HCT116 (cell line): Measurements from ENCODE around the gene CA12. TPM values are rescaled to one million over a fixed set of nuclear protein-coding genes. Genes with fewer than 3 reads are reported as not detected.

Experiments
- ATAC-seq: fragments of 200-7000 bp; cut with Tn5 transposase; 2 replicates; pipeline ENCODE4 v1.9.1; 2020; ENCODE audit warnings: mild to moderate bottlenecking, moderate library complexity
- BruUV-seq: library from RNA; stranded (reverse); fragments of 400-500 nt; replicated peaks from 2 replicates; lab custom pipeline; 2021; lab: Mats Ljungman, UMichigan
- CTCF ChIA-PET: fragments of 300-600 bp; sonication (Branson Sonifier 250); formaldehyde crosslinking; loops from one replicate; lab custom pipeline; 2021; ENCODE audit warnings: antibody characterized with exemption; lab: Charles Lee
- POLR2A ChIA-PET: fragments of 300-600, 350-600 bp; sonication (Branson Sonifier 250); formaldehyde crosslinking; loops from one replicate; lab custom pipeline; 2021; ENCODE audit warnings: antibody characterized with exemption; lab: Charles Lee
- RAD21 ChIA-PET, 2 experiments: fragments of 300-600 bp; sonication (Branson Sonifier 250); formaldehyde crosslinking; loops; one replicate each; lab custom pipeline; 2023; ENCODE audit warnings: low total read pairs in 2 of 2; ENCODE audit not compliant: uncharacterized antibody in 2 of 2, unreplicated experiment in 2 of 2, low non-redundant PET in 1 of 2; lab: Charles Lee
- DNase-seq: peaks from one replicate; pipeline ENCODE4 v3.0.0-alpha.2; 2010; ENCODE audit warnings: low read depth, low spot score
- H2AFZ ChIP-seq: fragments of 200-600 bp; shearing (Covaris generic), sonication (generic); 2 replicates; pipeline ENCODE4 v1.6.1; 2017; ENCODE audit warnings: low read depth, mixed run types, mixed read lengths, antibody characterized with exemption, low read length; ENCODE audit not compliant: poor library complexity, severe bottlenecking
- H3K27ac ChIP-seq: 2 replicates; pipeline ENCODE4 v1.5.1; 2012; ENCODE audit warnings: low read depth, low read length
- H3K27me3 ChIP-seq: fragments of 200-600 bp; sonication (generic); 2 replicates; pipeline ENCODE4 v1.6.1; 2016; ENCODE audit warnings: mixed run types, low read length, mixed read lengths; ENCODE audit not compliant: insufficient read depth
- H3K36me3 ChIP-seq, 2 experiments: fragments of 200-500 bp in 1 of 2; fragments of 200-600 bp in 1 of 2; sonication (Bioruptor generic) in 1 of 2; sonication (generic) in 1 of 2; 2 replicates each; pipeline versions ENCODE4 v1.5.1 to v1.6.1; 2014 to 2016; ENCODE audit warnings: low read length in 2 of 2, inconsistent platforms in 1 of 2, mixed read lengths in 1 of 2, mixed run types in 1 of 2; ENCODE audit not compliant: insufficient read depth in 2 of 2, control insufficient read depth in 1 of 2
- H3K4me1 ChIP-seq, 2 experiments: fragments of 200-600 bp in 1 of 2; sonication (generic) in 1 of 2; 2 replicates each; pipeline versions ENCODE4 v1.5.1 to v1.6.1; 2012 to 2017; ENCODE audit warnings: low read length in 2 of 2, inconsistent platforms in 1 of 2, mild to moderate bottlenecking in 1 of 2, mixed read lengths in 1 of 2, mixed run types in 1 of 2, moderate library complexity in 1 of 2; ENCODE audit not compliant: insufficient read depth in 2 of 2, control insufficient read depth in 1 of 2
- H3K4me2 ChIP-seq: fragments of 200-600 bp; sonication (generic); 2 replicates; pipeline ENCODE4 v1.6.1; 2017; ENCODE audit warnings: mixed run types, low read length, mixed read lengths
- H3K4me3 ChIP-seq, 2 experiments: fragments of 200-600 bp in 1 of 2; sonication (generic) in 1 of 2; replicated peaks in 1 of 2; 2 replicates each; pipeline ENCODE4 v1.5.1; 2011 to 2016; ENCODE audit warnings: low read length in 2 of 2, control low read depth in 1 of 2, low read depth in 1 of 2, mild to moderate bottlenecking in 1 of 2, mixed read lengths in 1 of 2, mixed run types in 1 of 2
- H3K79me2 ChIP-seq: fragments of 200-600 bp; sonication (generic); 2 replicates; pipeline ENCODE4 v1.6.1; 2017; ENCODE audit warnings: mild to moderate bottlenecking, mixed run types, low read length, moderate library complexity, mixed read lengths; ENCODE audit not compliant: insufficient read depth
- H3K9ac ChIP-seq: fragments of 200-600 bp; sonication (generic); 2 replicates; pipeline ENCODE4 v1.6.1; 2016; ENCODE audit warnings: low read length, mixed read lengths
- H3K9me2 ChIP-seq: fragments of 200-600 bp; sonication (generic), shearing (Covaris generic); 2 replicates; pipeline ENCODE4 v1.6.1; 2017; ENCODE audit warnings: mixed run types, mild to moderate bottlenecking, moderate library complexity; ENCODE audit not compliant: insufficient read depth
- H3K9me3 ChIP-seq, 2 experiments: fragments of 200-500 bp in 1 of 2; fragments of 200-600 bp in 1 of 2; sonication (Bioruptor generic) in 1 of 2; sonication (generic) in 1 of 2; 2 replicates each; pipeline ENCODE4 v1.6.1; 2014 to 2017; ENCODE audit warnings: low read length in 2 of 2, mixed read lengths in 2 of 2, inconsistent platforms in 1 of 2, low read depth in 1 of 2, mild to moderate bottlenecking in 1 of 2, mixed run types in 1 of 2, moderate library complexity in 1 of 2; ENCODE audit not compliant: control insufficient read depth in 1 of 2, insufficient read depth in 1 of 2
- H4K20me1 ChIP-seq: fragments of 200-600 bp; sonication (generic), shearing (Covaris generic); 2 replicates; pipeline ENCODE4 v1.6.1; 2017; ENCODE audit warnings: mixed run types, mild to moderate bottlenecking, moderate library complexity; ENCODE audit not compliant: insufficient read depth
- ELF1 ChIP-seq: IDR thresholded peaks from 2 replicates; pipeline ENCODE4 v1.6.1; 2012; ENCODE audit warnings: low read depth, borderline replicate concordance
- EZH2 ChIP-seq: fragments of 200-600 bp; sonication (generic); IDR thresholded peaks from 2 replicates; pipeline ENCODE4 v1.6.1; 2017; ENCODE audit warnings: antibody characterized with exemption, mixed run types
- FOSL1 ChIP-seq: IDR thresholded peaks from 2 replicates; pipeline ENCODE4 v1.6.1; 2012; ENCODE audit warnings: low read depth
- JUND ChIP-seq: IDR thresholded peaks from 2 replicates; pipeline ENCODE4 v1.6.1; 2012
- POLR2AphosphoS5 ChIP-seq: IDR thresholded peaks from 2 replicates; pipeline ENCODE4 v1.6.1; 2011; ENCODE audit warnings: mild to moderate bottlenecking, low read depth, low read length, moderate library complexity
- RAD21 ChIP-seq: IDR thresholded peaks from 2 replicates; pipeline ENCODE4 v1.6.1; 2012; ENCODE audit warnings: low read depth, mild to moderate bottlenecking
- SIN3A ChIP-seq: IDR thresholded peaks from 2 replicates; pipeline ENCODE4 v1.6.1; 2012; ENCODE audit warnings: low read depth
- SP1 ChIP-seq: IDR thresholded peaks from 2 replicates; pipeline ENCODE4 v1.6.1; 2012; ENCODE audit warnings: low read depth
- ZFX ChIP-seq: fragments of 450-650 bp; IDR thresholded peaks from 2 replicates; pipeline ENCODE4 v1.6.1; 2017
- intact Hi-C: fragments of 100-400 bp; cut with micrococcal nuclease; formaldehyde crosslinking; loops from 2 replicates; pipeline ENCODE4 v1.10.0; 2022
- total RNA-seq: library from RNA; stranded (reverse); gene quantifications from one replicate; pipeline ENCODE4 v1.2.1, GENCODE V29; 2021; ENCODE audit not compliant: unreplicated experiment
- TF ChIP-seq, protein P1 (sequence below): IDR thresholded peaks from 2 replicates; pipeline ENCODE4 v1.6.1; 2012

Gene CA12
- total RNA-seq, 1 experiment from 2014 or later: 1.8 TPM

DNA sequence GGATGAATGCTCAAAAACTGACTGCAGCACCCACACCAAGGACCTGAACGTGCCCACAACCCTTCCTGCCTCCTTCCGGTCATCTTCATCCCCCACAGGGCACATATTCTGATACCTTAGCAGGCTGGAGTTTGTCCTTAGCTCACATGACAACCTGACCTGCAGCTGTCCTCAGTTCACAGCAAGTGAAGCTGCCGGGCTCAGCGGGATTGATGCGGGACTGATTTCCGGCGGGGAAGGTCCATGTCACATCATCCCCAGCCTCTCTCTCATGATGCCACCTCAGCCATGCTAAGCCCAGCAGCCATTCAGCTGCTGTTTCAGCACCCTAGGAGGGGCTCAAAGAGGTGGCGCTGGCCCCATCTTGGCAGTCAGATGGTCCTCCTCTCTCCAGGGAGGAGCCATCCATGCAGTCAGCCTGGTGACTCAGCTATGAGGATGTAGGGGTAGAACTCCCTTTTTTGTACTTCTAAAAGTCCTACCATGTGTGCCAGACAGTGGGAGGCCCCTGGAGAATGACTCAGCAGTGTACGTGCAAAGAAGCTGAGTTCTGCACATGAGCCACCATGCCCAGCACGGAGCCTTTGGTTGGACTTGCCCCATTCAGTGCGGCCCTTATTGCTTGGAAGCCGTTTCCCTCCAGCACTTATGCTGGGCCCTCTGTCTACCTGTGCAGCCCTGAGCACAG, 9.5 kb downstream of the CA12 start (continued):
- TF ChIP-seq ELF1 (no peak), POLR2AphosphoS5 (peak; percentile 31; the same call in 1 of the 2 replicates), EZH2 (no peak), RAD21 (no peak)

DNA sequence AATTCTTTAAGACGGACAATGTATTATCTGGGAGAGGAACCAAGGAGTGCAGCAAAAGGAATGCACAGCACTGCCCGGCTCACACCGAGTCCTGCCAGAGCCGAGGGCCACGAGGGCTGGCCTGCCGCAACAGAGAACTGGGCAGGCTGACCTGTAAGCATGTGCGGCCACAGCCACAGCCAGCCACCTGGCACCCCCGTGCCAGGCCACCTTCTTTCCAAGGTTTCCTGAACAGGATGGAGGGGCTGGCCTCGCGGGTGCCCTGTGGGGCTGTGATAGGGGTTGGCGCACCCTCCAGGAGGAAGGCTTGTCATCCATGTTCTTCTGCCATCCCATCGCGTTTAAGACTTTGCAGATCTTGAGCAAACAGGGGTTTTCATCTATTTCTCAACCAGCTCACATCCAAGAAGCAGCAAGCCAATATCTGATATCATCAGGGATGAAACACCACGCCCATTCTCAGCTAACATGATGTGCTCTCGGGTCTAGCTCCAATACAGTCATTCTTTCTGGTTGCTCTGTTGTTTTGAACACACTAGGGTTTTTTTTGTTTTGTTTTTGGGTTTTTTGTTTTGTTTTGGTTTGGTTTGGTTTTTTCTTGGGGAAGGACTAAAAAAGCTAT, 10.2 kb downstream of the CA12 start:
- no peak overlapping the region for H3K27ac ChIP-seq
- intact Hi-C loops: no loop called here
- peaks cover 21 to 32% of the 10 kb centered on the region in 2 experiments for H3K4me1 ChIP-seq
- no peak for DNase-seq
- H3K27me3 ChIP-seq: no peaks in the 10 kb centered on the region
- POLR2A ChIA-PET: no interaction called here
- no peaks in the 10 kb centered on the region for H3K9me2 ChIP-seq
- ATAC-seq: no peak
- TF ChIP-seq FOSL1: no peak
- no peak for TF ChIP-seq SIN3A
- no peak for TF ChIP-seq ZFX
- TF ChIP-seq, protein P1, sequence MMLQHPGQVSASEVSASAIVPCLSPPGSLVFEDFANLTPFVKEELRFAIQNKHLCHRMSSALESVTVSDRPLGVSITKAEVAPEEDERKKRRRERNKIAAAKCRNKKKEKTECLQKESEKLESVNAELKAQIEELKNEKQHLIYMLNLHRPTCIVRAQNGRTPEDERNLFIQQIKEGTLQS: no peak
- no peak for TF ChIP-seq SP1
- TF ChIP-seq JUND: no peak
- TF ChIP-seq, all 23 proteins: peak for 0
- no peak overlapping the region for H2AFZ ChIP-seq
- BruUV-seq: no TSS peak
- no peak overlapping the region for H3K4me3 ChIP-seq
- ChIA-PET RAD21 (no interaction called here), CTCF (no interaction called here)
- no peaks in the 10 kb centered on the region for H3K79me2 ChIP-seq
- no peak overlapping the region for H3K9ac ChIP-seq
- no peaks in the 10 kb centered on the region for H3K36me3 ChIP-seq
- no peaks in the 10 kb centered on the region for H3K9me3 ChIP-seq
- H3K4me2 ChIP-seq: no peak overlapping the region
- H4K20me1 ChIP-seq: no peaks in the 10 kb centered on the region
